ENCODE measurements around the gene GET4. TPM values are rescaled to one million over a fixed set of nuclear protein-coding genes. Genes with fewer than 3 reads are reported as not detected.

Gene GET4
- total RNA-seq, 4 donors from 2014 or later, result 29.8 to 50.2 (median 38.3) TPM

GRCh38 chr7:876972-877311 lies 588 bp downstream of the GET4 start:
- 1% methylated on average over 26 of the region's 26 CpGs for WGBS, 2 donors
- Histone ChIP-seq H3K27me3 (no peaks in the 10 kb centered on the region), H3K36me3 (peaks cover 0 to 18% (median 0%) of the 10 kb centered on the region in 3 donors), H3K4me3 (peak overlapping the region; percentile 42 to 95 (median 64)), H3K4me1 (peaks cover 5 to 66% (median 31%) of the 10 kb centered on the region in 4 donors), H3K27ac (peak overlapping the region; percentile 69 to 93 (median 88)), H3K9me3 (no peaks in the 10 kb centered on the region)
- no peak for TF ChIP-seq EP300 (IDR thresholded peaks at IDR 0.05)
- no peak for TF ChIP-seq CTCF (IDR thresholded peaks at IDR 0.05)
- TF ChIP-seq POLR2A (IDR thresholded peaks at IDR 0.05), result no peak
- no peak for DNase-seq (ENCODE audit: low spot score in 2 of 2)

- Histone ChIP-seq H3K36me3 (peaks cover 0 to 12% (median 0%) of the 10 kb centered on the region in 3 donors), H3K4me1 (peaks cover 5 to 71% (median 31%) of the 10 kb centered on the region in 4 donors), H3K27ac (peak overlapping the region; percentile 69 to 93 (median 88)), H3K27me3 (no peaks in the 10 kb centered on the region), H3K9me3 (no peaks in the 10 kb centered on the region), H3K4me3 (peak overlapping the region; percentile 42 to 95 (median 64))
- 17% methylated on average over 35 to 45 of the region's 47 CpGs for WGBS, 2 donors
- TF ChIP-seq POLR2A (IDR thresholded peaks at IDR 0.05), result no peak
- no peak for TF ChIP-seq CTCF (IDR thresholded peaks at IDR 0.05)
- TF ChIP-seq EP300 (IDR thresholded peaks at IDR 0.05), result no peak
- DNase-seq (ENCODE audit: low spot score in 2 of 2), result no peak
Observed at GRCh38 chr7:877312-878232, 1.2 kb downstream of the GET4 start.

GRCh38 chr7:879093-879492 lies 2.7 kb downstream of the GET4 start:
- WGBS, 2 donors, result 68 to 71% methylated on average over 15 of the region's 15 CpGs
- peaks cover 3 to 73% (median 24%) of the 10 kb centered on the region in 4 donors for H3K4me1 ChIP-seq
- TF ChIP-seq POLR2A (IDR thresholded peaks at IDR 0.05), result no peak

GRCh38 chr7:879706-880105 lies 3.4 kb downstream of the GET4 start:
- H3K4me1 ChIP-seq, result peaks cover 3 to 79% (median 24%) of the 10 kb centered on the region in 4 donors
- no peak for DNase-seq (ENCODE audit: low spot score in 2 of 2)
- H3K27me3 ChIP-seq, result no peaks in the 10 kb centered on the region
- TF ChIP-seq CTCF (IDR thresholded peaks at IDR 0.05) (no peak), POLR2A (IDR thresholded peaks at IDR 0.05) (no peak), EP300 (IDR thresholded peaks at IDR 0.05) (no peak)
- 74 to 79% methylated on average over 14 of the region's 14 CpGs for WGBS, 2 donors
- no peak overlapping the region for H3K4me3 ChIP-seq
- no peak overlapping the region for H3K27ac ChIP-seq
- peaks cover 0 to 6% (median 0%) of the 10 kb centered on the region in 3 donors for H3K36me3 ChIP-seq
- H3K9me3 ChIP-seq, result no peaks in the 10 kb centered on the region

More at GRCh38 chr7:879093-879492, 2.7 kb downstream of the GET4 start:
- DNase-seq (ENCODE audit: low spot score in 2 of 2), result no peak
- Histone ChIP-seq H3K9me3 (no peaks in the 10 kb centered on the region), H3K4me3 (no peak overlapping the region), H3K27ac (peak overlapping the region in 2 of 4 donors; percentile 10 to 34), H3K36me3 (peaks cover 0 to 6% (median 0%) of the 10 kb centered on the region in 3 donors), H3K27me3 (no peaks in the 10 kb centered on the region)

- H3K27ac ChIP-seq, result peak overlapping the region in 1 of 4 donors; percentile 14
Observed at GRCh38 chr7:880450-880849, 4.1 kb downstream of the GET4 start.

More at GRCh38 chr7:880450-880849, 4.1 kb downstream of the GET4 start:
- H3K36me3 ChIP-seq, result peaks cover 0 to under 1% (median 0%) of the 10 kb centered on the region in 3 donors
- WGBS, 2 donors, result 64 to 72% methylated on average over 15 of the region's 15 CpGs
- TF ChIP-seq CTCF (IDR thresholded peaks at IDR 0.05) (no peak), POLR2A (IDR thresholded peaks at IDR 0.05) (no peak), EP300 (IDR thresholded peaks at IDR 0.05) (no peak)
- H3K4me3 ChIP-seq, result no peak overlapping the region
- no peak for DNase-seq (ENCODE audit: low spot score in 2 of 2)
- H3K4me1 ChIP-seq, result peaks cover 3 to 76% (median 21%) of the 10 kb centered on the region in 4 donors
- H3K27me3 ChIP-seq, result no peaks in the 10 kb centered on the region
- no peaks in the 10 kb centered on the region for H3K9me3 ChIP-seq
